Breast epithelium (tissue), 3 donors: ENCODE measurements around the gene AATK.

Experiments
- POLR2A ChIP-seq: fragments of 450-650 bp; IDR thresholded peaks from one replicate; pipeline ENCODE4 v1.6.1; 2016; ENCODE audit warnings: antibody characterized with exemption, mild to moderate bottlenecking, moderate library complexity
- POLR2AphosphoS5 ChIP-seq, 3 donors: sonication (generic); formaldehyde crosslinking; IDR thresholded peaks; one replicate each; pipeline ENCODE4 v1.6.1; 2017; ENCODE audit warnings: antibody characterized with exemption in 3 of 3
- TF ChIP-seq, protein P1 (sequence below), 3 donors: fragments of 450-650 bp; IDR thresholded peaks; one replicate each; pipeline ENCODE4 v1.5.1; 2016 to 2017; ENCODE audit warnings: antibody characterized with exemption in 3 of 3, mild to moderate bottlenecking in 3 of 3, moderate library complexity in 3 of 3

DNA sequence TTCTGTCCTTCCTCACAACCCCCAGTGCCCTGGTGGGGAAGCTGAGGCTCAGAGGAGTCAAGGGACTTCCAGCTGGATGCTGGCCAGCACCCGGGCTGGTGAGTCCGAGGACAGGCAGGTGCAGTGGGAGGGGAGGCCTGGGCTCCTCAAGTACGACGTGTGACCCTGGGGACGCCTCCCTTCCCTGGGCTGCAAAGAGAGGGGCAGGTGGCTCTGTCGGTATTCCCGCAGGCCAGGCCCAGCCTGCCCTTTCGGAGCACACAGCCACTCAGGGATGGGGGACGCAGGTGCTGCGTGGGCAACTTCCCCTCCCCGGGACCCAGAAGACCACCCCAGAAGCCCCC is 33.9 kb downstream of the AATK start:
- TF ChIP-seq, protein P1, sequence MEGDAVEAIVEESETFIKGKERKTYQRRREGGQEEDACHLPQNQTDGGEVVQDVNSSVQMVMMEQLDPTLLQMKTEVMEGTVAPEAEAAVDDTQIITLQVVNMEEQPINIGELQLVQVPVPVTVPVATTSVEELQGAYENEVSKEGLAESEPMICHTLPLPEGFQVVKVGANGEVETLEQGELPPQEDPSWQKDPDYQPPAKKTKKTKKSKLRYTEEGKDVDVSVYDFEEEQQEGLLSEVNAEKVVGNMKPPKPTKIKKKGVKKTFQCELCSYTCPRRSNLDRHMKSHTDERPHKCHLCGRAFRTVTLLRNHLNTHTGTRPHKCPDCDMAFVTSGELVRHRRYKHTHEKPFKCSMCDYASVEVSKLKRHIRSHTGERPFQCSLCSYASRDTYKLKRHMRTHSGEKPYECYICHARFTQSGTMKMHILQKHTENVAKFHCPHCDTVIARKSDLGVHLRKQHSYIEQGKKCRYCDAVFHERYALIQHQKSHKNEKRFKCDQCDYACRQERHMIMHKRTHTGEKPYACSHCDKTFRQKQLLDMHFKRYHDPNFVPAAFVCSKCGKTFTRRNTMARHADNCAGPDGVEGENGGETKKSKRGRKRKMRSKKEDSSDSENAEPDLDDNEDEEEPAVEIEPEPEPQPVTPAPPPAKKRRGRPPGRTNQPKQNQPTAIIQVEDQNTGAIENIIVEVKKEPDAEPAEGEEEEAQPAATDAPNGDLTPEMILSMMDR (IDR thresholded peaks at IDR 0.05): no peak
- no peak for TF ChIP-seq POLR2A
- TF ChIP-seq POLR2AphosphoS5 (IDR thresholded peaks at IDR 0.05): no peak
